Natural killer cell (primary cell): ENCODE measurements around the gene SDHB. TPM values are rescaled to one million over a fixed set of nuclear protein-coding genes. Genes with fewer than 3 reads are reported as not detected.

Source experiments
- ATAC-seq, 3 donors: fragments of 150-1000 bp in 2 of 3; fragments of 200-7000 bp in 1 of 3; cut with Tn5 transposase; 1 replicate in 1 of 3; 2 replicates in 2 of 3; pipeline ENCODE4 v1.10.0; 2021; ENCODE audit warnings: mild to moderate bottlenecking in 2 of 3, moderate library complexity in 2 of 3
- DNase-seq, 2 donors: peaks; one replicate each; pipeline versions ENCODE4 v3.0.0 to v3.0.0-alpha.2; 2013 to 2021; ENCODE audit warnings: mixed read lengths in 1 of 2
- H3K27ac ChIP-seq: one replicate; pipeline ENCODE4 v1.5.1; 2013; ENCODE audit warnings: mild to moderate bottlenecking, low read length
- H3K27me3 ChIP-seq: one replicate; pipeline ENCODE4 v1.6.1; 2013; ENCODE audit warnings: low read length; ENCODE audit not compliant: control insufficient read depth, insufficient read depth
- H3K36me3 ChIP-seq: one replicate; pipeline ENCODE4 v1.6.1; 2013; ENCODE audit warnings: low read length; ENCODE audit not compliant: control insufficient read depth, insufficient read depth
- H3K4me1 ChIP-seq: one replicate; pipeline ENCODE4 v1.6.1; 2013; ENCODE audit warnings: low read length; ENCODE audit not compliant: control insufficient read depth, insufficient read depth
- H3K4me3 ChIP-seq: one replicate; pipeline ENCODE4 v1.5.1; 2013; ENCODE audit warnings: low read length
- H3K9me3 ChIP-seq: one replicate; pipeline ENCODE4 v1.6.1; 2013; ENCODE audit warnings: low read length; ENCODE audit not compliant: control insufficient read depth, insufficient read depth
- H3K27ac Mint-ChIP-seq, 2 donors: one replicate each; pipeline ENCODE4 v1.8.0; 2022; ENCODE audit warnings: mild to moderate bottlenecking in 2 of 2, mixed read lengths in 2 of 2, moderate library complexity in 1 of 2
- H3K27me3 Mint-ChIP-seq, 2 donors: one replicate each; pipeline ENCODE4 v1.8.0; 2022; ENCODE audit warnings: low read depth in 2 of 2, mixed read lengths in 2 of 2
- H3K36me3 Mint-ChIP-seq: one replicate; pipeline ENCODE4 v1.8.0; 2022; ENCODE audit warnings: mixed read lengths
- H3K4me1 Mint-ChIP-seq, 2 donors: one replicate each; pipeline ENCODE4 v1.8.0; 2022; ENCODE audit warnings: mixed read lengths in 2 of 2
- H3K4me3 Mint-ChIP-seq: one replicate; pipeline ENCODE4 v1.8.0; 2022; ENCODE audit warnings: mild to moderate bottlenecking, moderate library complexity, mixed read lengths
- H3K9me3 Mint-ChIP-seq, 2 donors: one replicate each; pipeline ENCODE4 v1.8.0; 2022; ENCODE audit warnings: mixed read lengths in 2 of 2
- CTCF ChIP-seq: fragments of 200-600 bp; IDR thresholded peaks from one replicate; pipeline ENCODE4 v1.8.0; 2022; ENCODE audit warnings: antibody characterized with exemption
- WGBS: methylation state at CpG from one replicate; pipeline ENCODE4 v1.1.7; 2013; ENCODE audit warnings: missing lambda C conversion rate; ENCODE audit not compliant: insufficient coverage; 5-methylcytosine and 5-hydroxymethylcytosine counted together
- intact Hi-C: fragments of 100-400 bp; cut with micrococcal nuclease; formaldehyde crosslinking; loops from one replicate; pipeline ENCODE4 v1.14.2; 2022
- total RNA-seq, 4 donors: library from RNA; stranded (reverse); fragments of 120-200 nt in 1 of 4; gene quantifications; one replicate each; pipeline versions ENCODE4 v1.2.3 to v1.2.4, GENCODE V29; 2013 to 2022

The SDHB gene
- total RNA-seq, 3 donors from 2014 or later (not counting 1 experiment from before 2014, with no cell fraction given), result 56.8 to 62.6 (median 59.5) TPM

DNA sequence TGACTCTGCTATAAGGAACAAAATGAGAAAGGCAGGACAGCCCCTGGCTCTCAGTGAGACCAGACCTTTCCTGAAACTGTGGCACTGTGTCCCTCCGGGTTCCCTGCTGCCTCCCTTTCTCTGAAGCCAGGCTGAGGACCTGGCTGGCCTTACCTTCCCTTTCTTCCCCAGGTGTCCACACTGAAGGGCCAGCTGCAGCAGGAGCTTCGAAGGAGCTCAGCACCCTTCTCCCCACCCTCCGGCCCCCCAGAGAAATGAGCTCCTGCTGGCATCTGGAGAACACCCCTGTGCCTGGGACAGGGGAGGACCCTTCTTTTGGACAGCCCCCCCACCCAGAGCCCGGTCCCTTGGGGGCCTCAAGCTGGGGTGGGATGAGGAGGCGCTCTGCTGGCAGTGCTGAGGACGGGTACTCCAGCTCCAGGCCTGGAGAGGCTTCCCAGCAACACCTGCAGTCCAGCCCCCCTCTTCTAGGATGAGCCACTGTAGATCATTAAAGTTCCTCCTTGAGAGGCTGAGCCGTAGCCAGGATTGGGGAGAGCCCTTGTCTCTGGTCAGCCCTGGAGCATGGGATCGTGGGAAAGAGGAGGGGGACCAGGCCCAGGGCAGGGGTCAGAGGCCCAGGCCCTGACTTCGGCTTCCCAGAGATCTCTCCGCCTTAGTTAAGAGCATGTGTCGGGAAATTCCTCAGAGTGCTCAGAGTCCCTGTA, 81.5 kb downstream of the SDHB start:
- WGBS, result 92% methylated on average over 10 of the region's 11 CpGs
- no peaks in the 10 kb centered on the region for H3K4me1 Mint-ChIP-seq
- no peak for ATAC-seq
- H3K27ac Mint-ChIP-seq, result peak overlapping the region in 1 of 2 donors; percentile 43
- Histone ChIP-seq H3K4me1 (no peaks in the 10 kb centered on the region), H3K9me3 (no peaks in the 10 kb centered on the region), H3K36me3 (peaks cover 2% of the 10 kb centered on the region), H3K27ac (no peak overlapping the region), H3K4me3 (no peak overlapping the region), H3K27me3 (no peaks in the 10 kb centered on the region)
- no peaks in the 10 kb centered on the region for H3K9me3 Mint-ChIP-seq
- no peak overlapping the region for H3K4me3 Mint-ChIP-seq
- H3K27me3 Mint-ChIP-seq, result no peaks in the 10 kb centered on the region
- DNase-seq, result no peak
- no peaks in the 10 kb centered on the region for H3K36me3 Mint-ChIP-seq
- TF ChIP-seq CTCF, result no peak
- intact Hi-C loops, result no loop called here

DNA sequence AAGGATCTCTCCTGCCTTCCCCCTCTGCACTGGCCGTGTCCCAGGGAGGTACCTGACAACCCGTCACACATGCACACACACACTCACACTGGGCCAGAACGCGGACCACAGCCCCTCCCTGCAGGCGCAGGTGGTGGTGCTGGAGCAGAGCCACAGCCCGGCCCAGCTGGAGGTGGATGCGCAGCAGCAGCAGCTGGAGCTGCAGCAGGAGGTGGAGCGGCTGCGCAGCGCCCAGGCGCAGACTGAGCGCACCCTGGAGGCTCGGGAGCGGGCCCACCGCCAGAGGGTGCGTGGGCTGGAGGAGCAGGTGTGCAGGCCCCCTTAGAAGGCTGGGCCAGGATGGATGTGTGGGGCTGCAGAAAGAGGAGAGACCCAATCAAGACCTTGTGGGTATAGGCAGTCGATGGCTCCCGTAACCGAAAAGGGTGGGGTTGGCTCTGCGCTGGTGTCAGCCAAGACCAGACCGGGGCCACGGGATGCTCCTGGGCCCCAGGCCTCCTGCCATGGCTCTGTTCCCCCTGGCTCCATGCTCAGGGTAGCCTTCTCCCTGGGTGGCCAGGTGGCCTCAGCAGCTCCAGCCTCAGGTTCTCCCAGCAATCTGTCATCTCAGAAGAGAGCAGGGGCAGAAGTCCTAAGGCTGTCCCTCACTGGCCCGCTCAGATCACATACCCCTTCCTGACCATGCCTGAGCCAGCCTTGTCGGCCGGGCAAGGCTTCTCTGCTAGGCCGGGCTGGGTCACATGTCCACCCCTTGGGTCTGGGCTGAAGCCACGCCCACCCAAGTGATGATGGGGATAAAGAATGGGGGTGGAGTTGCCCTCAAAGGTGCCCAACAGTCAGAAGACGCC, 82.3 kb downstream of the SDHB start:
- H3K9me3 ChIP-seq, result no peaks in the 10 kb centered on the region
- Mint-ChIP-seq H3K27me3 (no peaks in the 10 kb centered on the region), H3K4me3 (no peak overlapping the region), H3K4me1 (no peaks in the 10 kb centered on the region), H3K36me3 (no peaks in the 10 kb centered on the region), H3K9me3 (no peaks in the 10 kb centered on the region), H3K27ac (no peak overlapping the region)
- TF ChIP-seq CTCF, result no peak
- ATAC-seq (no peak), DNase-seq (no peak)
- H3K4me1 ChIP-seq, result no peaks in the 10 kb centered on the region
- no peak overlapping the region for H3K27ac ChIP-seq
- no peak overlapping the region for H3K4me3 ChIP-seq
- intact Hi-C loops, result no loop called here
- peaks cover 2% of the 10 kb centered on the region for H3K36me3 ChIP-seq
- 92% methylated on average over 28 of the region's 28 CpGs for WGBS
- no peaks in the 10 kb centered on the region for H3K27me3 ChIP-seq

GRCh38 chr1:16970132-16970910, 83.5 kb downstream of the SDHB start:
- Mint-ChIP-seq H3K4me1 (no peaks in the 10 kb centered on the region), H3K27me3 (no peaks in the 10 kb centered on the region), H3K4me3 (no peak overlapping the region), H3K9me3 (no peaks in the 10 kb centered on the region), H3K36me3 (no peaks in the 10 kb centered on the region), H3K27ac (no peak overlapping the region)
- Histone ChIP-seq H3K36me3 (peaks cover 6% of the 10 kb centered on the region), H3K4me3 (no peak overlapping the region), H3K27me3 (no peaks in the 10 kb centered on the region), H3K9me3 (no peaks in the 10 kb centered on the region), H3K4me1 (no peaks in the 10 kb centered on the region), H3K27ac (no peak overlapping the region)
- no peak for TF ChIP-seq CTCF
- no peak for DNase-seq
- 98% methylated on average over 28 of the region's 28 CpGs for WGBS
- no peak for ATAC-seq
- intact Hi-C loops, result no loop called here
